ENCODE data around the gene SCAMP4. TPM values are rescaled to one million over a fixed set of nuclear protein-coding genes. Genes with fewer than 3 reads are reported as not detected.

SCAMP4 gene
- total RNA-seq, 1 experiment from 2014 or later: 69.0 TPM

GRCh38 chr19:1974381-1975161, 69.4 kb downstream of the SCAMP4 start:
- peak overlapping the region in 1 of 3 experiments; percentile 35; a peak in 1 of 7 replicates for H3K27ac Mint-ChIP-seq
- peaks cover 3% of the 10 kb centered on the region for H4K20me1 ChIP-seq (ENCODE audit: control insufficient read depth, insufficient read depth, insufficient read length)
- no CpG with 5 or more reads among the region's 28 CpGs for WGBS (ENCODE audit: extremely low coverage, insufficient read length, low lambda C conversion rate)

More at GRCh38 chr19:1974381-1975161, 69.4 kb downstream of the SCAMP4 start:
- H3K4ac ChIP-seq (ENCODE audit: low read depth, low read length): no peak overlapping the region
- no peak overlapping the region for H3K9ac ChIP-seq (ENCODE audit: extremely low read depth, insufficient read length, low read length)
- no peaks in the 10 kb centered on the region for H3K9me3 ChIP-seq (ENCODE audit: control insufficient read depth, low read depth, low read length)
- Mint-ChIP-seq H3K4me3 (no peak overlapping the region), H3K36me3 (ENCODE audit: insufficient read depth in 1 of 3, low read depth in 3 of 3) (peaks cover 7 to 25% (median 21%) of the 10 kb centered on the region in 3 experiments; a peak in 6 of 7 replicates), H3K27me3 (ENCODE audit: low read depth) (no peaks in the 10 kb centered on the region), H3K4me1 (no peaks in the 10 kb centered on the region), H3K9me3 (no peaks in the 10 kb centered on the region)
- H2BK15ac ChIP-seq (ENCODE audit: low read depth, low read length): no peak overlapping the region
- TF ChIP-seq CTCF (conservative IDR thresholded peaks at IDR 0.05): no peak
- H2BK12ac ChIP-seq (ENCODE audit: insufficient read length, low read depth, low read length): no peak overlapping the region
- H3K18ac ChIP-seq (ENCODE audit: insufficient read length, low read depth, low read length): no peak overlapping the region
- no peak overlapping the region for H4K5ac ChIP-seq (ENCODE audit: insufficient read length, low read depth, low read length)
- H3K27me3 ChIP-seq (ENCODE audit: insufficient read depth, low read length): no peaks in the 10 kb centered on the region
- H2AFZ ChIP-seq (ENCODE audit: low read length): no peak overlapping the region
- H3K4me2 ChIP-seq (ENCODE audit: insufficient read depth, insufficient read length, low read length): no peak overlapping the region
- H3K4me1 ChIP-seq (ENCODE audit: insufficient read depth, low read length): no peaks in the 10 kb centered on the region
- H3K79me2 ChIP-seq (ENCODE audit: insufficient read depth, low read length): peaks cover 8% of the 10 kb centered on the region; the same call in 1 of the 2 replicates
- no peak overlapping the region for H3K14ac ChIP-seq (ENCODE audit: insufficient read depth, low read length)
- DNase-seq: no peak
- no peaks in the 10 kb centered on the region for H3K79me1 ChIP-seq (ENCODE audit: insufficient read depth, low read depth, low read length, poor library complexity, severe bottlenecking)
- no peak overlapping the region for H4K91ac ChIP-seq (ENCODE audit: insufficient read length, low read depth, low read length)
- no peak overlapping the region for H3K27ac ChIP-seq (ENCODE audit: insufficient read length, low read depth, low read length)
- no peak overlapping the region for H4K8ac ChIP-seq (replicated peaks; ENCODE audit: insufficient read length, low read depth, low read length)
- H3K23me2 ChIP-seq (ENCODE audit: insufficient read length, low read depth, low read length, poor library complexity, severe bottlenecking): no peaks in the 10 kb centered on the region
- H3K56ac ChIP-seq (ENCODE audit: insufficient read length, low read depth, low read length): no peak overlapping the region
- no peak overlapping the region for H2AK5ac ChIP-seq (ENCODE audit: insufficient read length, low read length)
- H2BK5ac ChIP-seq (ENCODE audit: insufficient read length, low read length): no peak overlapping the region
- H3K23ac ChIP-seq (ENCODE audit: insufficient read length, low read depth, low read length): no peak overlapping the region
- no peak overlapping the region for H2BK20ac ChIP-seq (ENCODE audit: low read depth, low read length, poor library complexity, severe bottlenecking)
- no peak overlapping the region for H2BK120ac ChIP-seq (ENCODE audit: low read depth, low read length, poor library complexity, severe bottlenecking)
- H3T11ph ChIP-seq (ENCODE audit: low read length): no peak overlapping the region

All from H9 (cell line).